CD4-positive, alpha-beta T cell treated with Interleukin-6 at 100 ng/mL for 8 hours (primary cell): ENCODE results near the gene UBAC2.
A peak's percentile ranks its signal among the peaks of the same experiment; 100 is the strongest.

Source experiments
- DNase-seq: peaks from one replicate; pipeline ENCODE4 v3.0.0-alpha.2; 2020; ENCODE audit warnings: mixed read lengths, low spot score

UBAC2 gene

DNA sequence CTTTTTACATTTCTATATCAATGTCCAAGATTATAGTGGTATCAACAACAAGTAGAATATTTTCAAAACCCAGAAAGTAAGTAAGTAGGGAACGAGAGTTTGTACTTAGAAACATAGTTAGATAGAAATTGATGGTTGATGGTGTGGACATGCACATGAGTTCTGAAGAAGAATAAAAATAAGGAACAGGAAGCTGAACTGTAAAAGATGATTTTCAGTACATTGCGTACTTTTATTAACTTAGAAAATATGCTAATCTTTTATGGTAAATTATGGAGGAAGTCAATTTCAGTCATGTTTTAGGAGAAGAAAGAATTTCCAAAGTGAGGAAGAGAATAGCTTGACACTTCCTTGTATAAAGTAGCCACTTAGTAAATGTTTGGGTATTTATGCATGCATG, 69.9 kb downstream of the UBAC2 start:
- DNase-seq = no peak

DNA sequence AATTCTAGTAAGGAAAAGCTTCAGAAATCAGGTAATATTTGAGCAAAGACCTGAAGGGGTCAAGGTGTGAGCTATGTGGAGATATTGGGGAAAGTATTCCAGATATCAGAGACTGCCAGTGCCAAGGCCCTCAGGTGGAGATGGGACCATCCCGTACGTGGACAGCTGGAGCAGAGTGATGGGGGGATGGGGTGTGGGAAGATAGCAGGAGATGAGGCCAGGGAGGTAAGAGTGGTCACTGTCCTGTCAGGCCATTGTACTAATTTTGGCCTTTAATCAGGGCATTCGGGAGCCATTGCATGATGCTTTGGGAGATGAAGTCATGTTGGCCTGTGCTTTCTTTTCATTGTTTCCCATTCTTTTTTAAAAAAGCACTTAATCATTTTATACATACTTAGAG, 70.6 kb downstream of the UBAC2 start:
- no peak for DNase-seq

- no peak for DNase-seq
These were observed 71.8 kb downstream of the UBAC2 start for GRCh38 chr13:99272481-99272880.

DNA sequence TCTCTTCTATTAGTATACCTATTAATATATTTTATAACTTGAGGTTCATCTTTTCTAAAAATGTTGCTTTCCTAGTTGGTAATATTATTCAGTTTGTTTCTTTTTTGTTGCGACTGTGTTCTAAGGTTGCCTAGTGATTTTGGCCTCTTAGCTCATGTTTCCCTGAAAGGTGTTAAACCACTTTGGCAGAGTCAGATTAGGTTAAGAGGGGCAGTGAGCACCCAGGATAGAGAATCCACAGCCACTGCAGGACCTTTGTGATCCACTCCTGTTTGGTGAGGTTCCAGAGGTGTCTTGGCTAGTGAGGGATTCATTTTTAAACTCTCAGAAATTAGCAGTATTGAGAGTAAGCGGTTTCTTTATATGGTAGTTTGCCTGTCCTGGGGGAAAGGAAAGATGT, 72.5 kb downstream of the UBAC2 start:
- DNase-seq = no peak

DNA sequence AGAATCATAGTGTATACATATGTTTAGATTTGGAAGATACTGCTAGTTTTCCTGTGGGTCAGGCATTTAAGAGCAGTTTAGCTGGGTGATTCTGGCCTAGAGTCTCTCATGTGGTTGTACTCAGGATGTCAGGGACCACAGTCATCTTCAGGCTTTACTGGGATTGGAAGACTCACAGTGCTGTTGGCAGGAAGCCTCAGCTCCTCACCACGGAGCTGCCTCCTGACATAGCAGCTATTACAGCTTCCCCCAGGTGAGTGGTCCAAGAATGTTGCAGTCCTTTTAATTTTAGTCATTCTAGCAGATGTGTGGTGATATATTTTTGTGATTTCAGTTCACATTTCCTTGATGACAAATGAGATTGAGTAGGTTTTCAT, 74.4 kb downstream of the UBAC2 start:
- peak; percentile 62 for DNase-seq

GRCh38 chr13:99276706-99277105, 76.1 kb downstream of the UBAC2 start:
- no peak for DNase-seq

DNA sequence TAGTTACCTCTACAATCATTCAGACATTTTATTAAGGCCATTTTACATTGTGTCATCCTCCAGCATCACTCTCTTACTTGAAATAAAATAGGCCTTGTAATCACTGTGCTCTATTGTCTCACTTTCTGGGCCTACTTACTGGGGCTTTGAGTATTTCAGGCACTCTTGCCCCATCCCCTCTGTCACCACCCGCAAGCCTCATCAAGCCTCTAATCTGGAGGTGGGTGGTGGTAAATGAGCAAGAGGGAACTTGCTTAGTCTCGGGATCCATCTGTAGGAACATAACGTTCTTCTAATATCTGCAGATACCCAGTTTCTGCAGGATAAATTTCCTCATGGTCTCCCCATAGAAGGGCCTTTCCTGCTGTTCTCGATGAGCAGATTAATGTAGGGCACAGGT, 77.0 kb downstream of the UBAC2 start:
- no peak for DNase-seq

- DNase-seq = no peak
These were observed 77.5 kb downstream of the UBAC2 start for GRCh38 chr13:99278200-99278599.

- no peak for DNase-seq
These were observed 78.2 kb downstream of the UBAC2 start for GRCh38 chr13:99278843-99279242.

GRCh38 chr13:99279637-99280036, 79.0 kb downstream of the UBAC2 start:
- no peak for DNase-seq

GRCh38 chr13:99280166-99280565, 79.5 kb downstream of the UBAC2 start:
- DNase-seq = no peak

DNA sequence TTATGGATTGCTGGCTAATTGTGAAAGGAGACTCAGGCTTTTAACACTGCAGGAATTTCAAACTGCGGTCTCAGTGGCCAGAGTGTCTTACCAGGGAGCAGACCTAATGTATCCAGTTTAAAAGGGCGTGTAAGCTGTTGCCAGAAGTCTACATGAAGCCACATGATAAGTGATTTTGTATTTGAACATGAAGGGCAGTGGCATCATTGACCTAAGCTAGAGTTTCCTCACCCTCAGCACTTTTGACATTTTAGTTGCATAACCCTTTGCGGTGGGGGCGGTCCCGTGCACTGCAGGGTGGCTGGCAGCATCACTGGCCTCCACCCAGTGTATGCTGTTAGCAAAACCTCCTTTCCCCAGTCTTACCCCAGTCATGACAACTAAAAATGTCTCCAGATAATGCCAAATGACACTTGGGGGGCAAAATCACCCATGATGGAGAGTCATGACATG, 81.2 kb downstream of the UBAC2 start:
- peak; percentile 57 for DNase-seq

DNA sequence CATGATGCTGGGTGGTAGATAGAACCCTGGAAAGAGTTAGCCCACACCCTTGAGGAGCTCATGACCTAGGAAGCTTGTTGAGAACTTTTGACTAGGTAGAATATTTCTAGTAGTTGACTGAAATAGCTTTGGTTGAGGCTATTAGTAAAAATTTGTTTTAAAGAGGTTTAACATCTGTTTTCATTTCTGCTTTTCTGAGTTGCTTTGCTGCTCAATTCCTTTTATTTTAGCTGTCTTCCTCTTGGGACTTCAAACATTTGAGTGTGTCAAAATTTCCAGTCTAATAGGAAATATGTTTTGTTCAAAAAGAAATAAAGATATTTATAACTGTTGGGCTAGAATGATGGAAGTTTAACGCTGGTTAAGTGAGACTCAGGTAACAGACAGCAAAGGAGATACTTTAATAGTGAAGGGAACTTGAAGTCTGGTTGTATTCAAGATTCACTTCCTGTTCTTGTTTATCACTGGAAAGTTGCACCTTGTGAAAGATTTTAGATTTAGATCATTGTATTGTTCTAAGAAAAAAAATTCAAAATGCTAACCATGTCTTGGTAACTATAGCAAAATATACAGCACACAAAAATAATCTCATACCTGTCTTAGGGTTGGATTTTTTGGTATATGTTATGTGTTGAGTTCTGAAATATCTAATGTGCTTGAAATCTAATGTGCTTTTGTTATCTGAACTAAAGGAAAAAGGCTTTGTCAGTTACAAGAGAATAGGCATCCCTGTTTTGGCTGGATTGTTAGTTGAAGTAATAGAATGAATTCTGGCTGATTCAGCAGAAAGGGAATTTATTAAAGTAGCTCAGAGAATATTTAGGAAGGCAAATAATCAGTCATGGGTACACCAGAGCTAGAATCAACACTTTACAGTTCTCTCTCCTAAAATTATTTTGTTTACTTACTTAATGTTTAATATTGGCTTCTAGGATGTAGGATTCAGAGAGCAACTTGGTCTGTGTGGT, 81.9 kb downstream of the UBAC2 start:
- DNase-seq = no peak

DNA sequence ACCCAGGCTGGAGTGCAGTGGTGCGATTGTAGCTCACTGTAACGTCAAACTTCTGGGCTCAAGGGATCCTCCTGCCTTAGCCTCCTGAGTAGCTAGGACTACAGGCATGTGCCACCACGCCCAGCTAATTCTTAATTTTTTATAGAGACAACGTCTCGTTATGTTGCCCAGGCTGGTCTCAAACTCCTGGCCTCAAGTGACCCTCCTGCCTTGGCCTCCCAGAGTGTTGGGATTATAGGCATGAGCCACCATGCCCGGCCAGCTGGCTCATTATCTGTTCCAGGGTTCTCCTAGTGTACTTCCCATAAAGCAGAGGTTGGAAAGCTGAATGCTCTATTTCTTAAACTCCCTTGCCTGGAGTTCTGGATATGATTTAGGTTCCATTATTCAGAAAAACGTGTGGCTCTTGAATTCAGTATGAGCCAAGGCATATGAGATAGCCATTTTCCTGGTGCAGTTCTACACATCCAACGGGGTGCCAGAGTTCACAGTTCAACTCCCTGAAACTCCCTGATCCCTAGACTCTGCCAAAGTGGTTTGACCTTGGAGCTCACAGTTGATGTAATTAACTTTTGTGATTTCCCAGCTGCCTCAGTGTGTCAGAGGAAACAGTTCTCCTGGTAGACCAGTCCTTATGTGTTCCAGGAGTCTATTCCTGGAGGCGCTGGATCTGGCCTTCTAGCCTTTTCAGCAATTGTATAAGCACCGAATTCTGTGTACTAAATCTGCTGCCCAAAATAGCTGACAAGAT, 85.0 kb downstream of the UBAC2 start:
- DNase-seq = no peak

DNA sequence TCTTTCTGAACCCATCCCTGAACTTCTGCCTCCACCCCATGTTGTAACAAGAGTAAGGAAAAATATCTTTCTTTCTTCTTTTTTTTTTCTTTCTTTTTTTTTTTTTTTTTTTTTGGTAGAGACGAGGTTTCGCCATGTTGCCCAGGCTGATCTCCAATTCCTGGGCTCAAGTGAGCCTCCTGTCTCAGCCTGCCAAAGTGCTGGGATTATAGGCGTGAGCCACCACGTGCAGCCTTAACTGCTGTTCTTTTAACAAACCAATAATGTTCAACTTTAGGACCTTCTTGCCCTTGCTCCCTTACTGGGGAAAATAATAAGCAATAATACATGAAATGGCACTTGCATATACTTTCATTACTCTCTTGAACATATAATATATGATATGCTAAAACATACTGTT, 86.9 kb downstream of the UBAC2 start:
- DNase-seq = no peak

GRCh38 chr13:99288089-99288488, 87.4 kb downstream of the UBAC2 start:
- no peak for DNase-seq

GRCh38 chr13:99289271-99289670, 88.6 kb downstream of the UBAC2 start:
- no peak for DNase-seq

DNA sequence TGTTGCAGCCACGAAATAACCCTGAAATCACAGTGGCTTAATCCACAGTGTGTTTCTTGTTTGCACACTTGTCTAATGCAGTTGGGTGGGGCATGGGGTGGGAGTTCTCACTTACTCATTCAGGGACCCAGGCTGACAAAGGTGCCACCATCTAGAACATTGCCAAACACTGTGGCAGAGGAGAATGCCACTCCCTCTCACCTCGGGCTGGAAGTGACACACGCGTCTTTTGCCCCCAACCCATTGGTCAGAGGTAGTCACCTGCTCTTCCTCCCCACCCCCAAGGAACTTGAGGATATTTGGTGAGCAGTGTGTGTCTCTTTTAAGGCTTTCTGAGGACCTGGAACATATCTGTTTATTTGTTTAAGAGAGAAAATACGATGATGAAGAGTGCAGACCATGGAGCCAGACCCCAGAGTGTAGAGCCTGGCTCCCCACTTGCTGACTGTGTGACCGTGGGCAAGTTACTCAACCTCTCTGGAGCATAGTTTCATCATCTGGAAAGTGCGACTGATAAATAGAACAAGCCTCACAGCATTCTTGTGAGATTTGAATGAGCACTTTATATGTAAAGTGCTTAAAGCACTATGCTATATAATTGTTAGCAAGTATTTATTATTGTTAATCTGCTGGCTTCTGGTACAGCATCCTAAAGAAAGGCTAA, 89.2 kb downstream of the UBAC2 start:
- DNase-seq = peak; percentile 50

DNA sequence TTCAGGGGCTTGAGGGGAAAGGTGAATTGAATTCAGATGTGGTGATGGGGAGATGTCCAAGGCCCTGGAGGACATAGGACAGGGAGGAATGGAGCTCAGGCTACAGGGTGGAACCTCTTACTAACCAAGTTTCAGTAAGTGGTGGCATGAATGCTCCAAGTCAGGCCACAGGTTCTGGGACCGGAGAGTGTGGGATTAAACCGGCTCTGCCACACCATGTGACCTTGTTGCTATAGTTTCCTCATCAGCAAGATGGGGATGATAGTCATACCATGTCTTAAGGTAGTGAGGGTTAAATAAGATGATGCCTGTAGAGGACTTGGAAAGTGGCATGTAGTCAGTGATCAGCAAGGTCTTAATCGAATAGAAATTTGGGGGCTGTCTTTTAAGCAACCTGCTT, 90.2 kb downstream of the UBAC2 start:
- DNase-seq = no peak

DNA sequence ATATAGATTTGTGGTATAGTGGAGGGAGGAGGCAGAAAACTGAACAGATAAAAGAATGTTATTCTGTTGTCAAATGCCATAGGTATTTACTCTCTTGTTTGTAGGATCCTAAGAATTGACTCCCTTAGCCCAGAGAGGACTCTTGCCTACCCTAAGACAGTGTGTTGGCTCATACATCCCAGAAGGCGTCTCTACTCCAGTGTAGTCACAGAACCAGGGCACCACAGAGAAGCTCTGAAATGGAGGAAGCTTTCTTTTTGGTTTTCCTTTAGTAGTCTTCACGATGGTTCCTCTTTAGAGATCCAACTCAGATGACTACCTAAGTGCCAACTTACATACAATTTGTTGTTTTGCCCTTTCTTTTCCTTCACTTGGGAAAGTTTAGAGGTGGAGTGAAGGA, 92.5 kb downstream of the UBAC2 start:
- DNase-seq = no peak

DNA sequence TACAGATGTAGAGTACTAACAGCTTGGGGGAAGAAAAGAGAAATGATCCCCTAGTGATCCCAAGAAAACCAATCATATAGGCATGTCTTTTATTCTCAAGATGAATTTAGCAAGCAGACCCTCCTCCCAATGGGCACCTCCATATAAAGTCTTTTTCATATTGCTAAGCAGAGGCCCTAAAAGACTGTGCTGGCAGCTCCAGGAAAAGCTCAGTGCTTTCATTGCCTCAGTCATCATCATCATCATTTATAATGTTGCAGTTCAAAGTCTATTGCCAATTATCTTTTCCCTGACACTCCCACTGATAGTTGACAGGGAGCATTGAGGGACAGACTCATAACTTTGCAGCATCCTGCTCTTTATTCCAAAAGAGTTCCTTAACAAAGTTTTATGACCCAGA, 93.5 kb downstream of the UBAC2 start:
- no peak for DNase-seq

- DNase-seq = no peak
These were observed 94.3 kb downstream of the UBAC2 start for GRCh38 chr13:99294958-99295357.
